ENCODE results near the gene SIRT7.

SIRT7 gene

GRCh38 chr17:81931557-81932332 is 13.8 kb upstream of the SIRT7 start:
- DNase-seq, result no peak

GRCh38 chr17:81931189-81931556 is 13.2 kb upstream of the SIRT7 start:
- DNase-seq, result no peak

GRCh38 chr17:81930142-81931125 is 12.5 kb upstream of the SIRT7 start:
- no peak for DNase-seq

- DNase-seq, result no peak
Measured at GRCh38 chr17:81929253-81930141, 11.5 kb upstream of the SIRT7 start.

GRCh38 chr17:81928544-81929252 is 10.7 kb upstream of the SIRT7 start:
- no peak for DNase-seq

- peak; percentile 41 for DNase-seq
Measured at GRCh38 chr17:81927653-81928543, 9.9 kb upstream of the SIRT7 start, which contains the start of gene MAFG. MAFG (minus strand) TSS chr17:81927735; CDS start chr17:81923185, 4,550 bp downstream.

GRCh38 chr17:81927152-81927652 is 9.2 kb upstream of the SIRT7 start:
- DNase-seq, result no peak

GRCh38 chr17:81926451-81927151 is 8.6 kb upstream of the SIRT7 start:
- no peak for DNase-seq

- DNase-seq, result no peak
Measured at GRCh38 chr17:81925860-81926450, 8.0 kb upstream of the SIRT7 start.

GRCh38 chr17:81924557-81925532 is 6.9 kb upstream of the SIRT7 start:
- no peak for DNase-seq

GRCh38 chr17:81923302-81924260 is 5.6 kb upstream of the SIRT7 start:
- DNase-seq, result no peak

- no peak for DNase-seq
Measured at GRCh38 chr17:81922566-81923301, 4.8 kb upstream of the SIRT7 start.

GRCh38 chr17:81921996-81922565 is 4.1 kb upstream of the SIRT7 start:
- no peak for DNase-seq

- DNase-seq, result no peak
Measured at GRCh38 chr17:81921537-81921862, 3.5 kb upstream of the SIRT7 start.

GRCh38 chr17:81920612-81921536 is 2.9 kb upstream of the SIRT7 start:
- DNase-seq, result no peak

Measured in NCI-H187 treated with DMSO at 0.1 percent for 48 hours (cell line).